Measurements from ENCODE around the gene IER3IP1. TPM values are rescaled to one million over a fixed set of nuclear protein-coding genes. Genes with fewer than 3 reads are reported as not detected.
"Not testable (repeated sequence)": the region's sequence is repeated elsewhere in the genome, so short reads cannot be mapped to it uniquely, and the experiment has no call there.

IER3IP1 gene
- total RNA-seq, 1 donor = 24.8 TPM

GRCh38 chr18:47174545-47175116, 1.5 kb downstream of the IER3IP1 start:
- TF ChIP-seq CTCF (IDR thresholded peaks at IDR 0.05; ENCODE audit: insufficient read depth, low read length) = no peak
- DNase-seq (ENCODE audit: low read depth) = no peak

GRCh38 chr18:47172476-47172875, 3.7 kb downstream of the IER3IP1 start:
- DNase-seq (ENCODE audit: low read depth) = no peak
- no peak for TF ChIP-seq CTCF (IDR thresholded peaks at IDR 0.05; ENCODE audit: insufficient read depth, low read length)
- H3K4me3 ChIP-seq (ENCODE audit: low read depth, low read length) = no peak overlapping the region

More at GRCh38 chr18:47174545-47175116, 1.5 kb downstream of the IER3IP1 start:
- peak overlapping the region; percentile 85 for H3K4me3 ChIP-seq (ENCODE audit: low read depth, low read length)

- TF ChIP-seq CTCF (IDR thresholded peaks at IDR 0.05; ENCODE audit: insufficient read depth, low read length) = no peak
- DNase-seq (ENCODE audit: low read depth) = no peak
Observed at GRCh38 chr18:47168913-47169312, 7.3 kb downstream of the IER3IP1 start.

GRCh38 chr18:47168509-47168908, 7.7 kb downstream of the IER3IP1 start:
- H3K4me3 ChIP-seq (ENCODE audit: low read depth, low read length) = no peak overlapping the region
- no peak for DNase-seq (ENCODE audit: low read depth)
- TF ChIP-seq CTCF (IDR thresholded peaks at IDR 0.05; ENCODE audit: insufficient read depth, low read length) = no peak

More at GRCh38 chr18:47168913-47169312, 7.3 kb downstream of the IER3IP1 start:
- H3K4me3 ChIP-seq (ENCODE audit: low read depth, low read length) = no peak overlapping the region

- H3K4me3 ChIP-seq (ENCODE audit: low read depth, low read length) = no peak overlapping the region
- TF ChIP-seq CTCF (IDR thresholded peaks at IDR 0.05; ENCODE audit: insufficient read depth, low read length) = no peak
- DNase-seq (ENCODE audit: low read depth) = no peak
Observed at GRCh38 chr18:47166294-47166693, 9.9 kb downstream of the IER3IP1 start.

GRCh38 chr18:47163241-47163640, 12.9 kb downstream of the IER3IP1 start:
- H3K4me3 ChIP-seq (ENCODE audit: low read depth, low read length) = peak overlapping the region; percentile 42
- TF ChIP-seq CTCF (IDR thresholded peaks at IDR 0.05; ENCODE audit: insufficient read depth, low read length) = no peak
- peak; percentile 64 for DNase-seq (ENCODE audit: low read depth)

GRCh38 chr18:47160256-47160655, 15.9 kb downstream of the IER3IP1 start:
- DNase-seq (ENCODE audit: low read depth) = no peak
- TF ChIP-seq CTCF (IDR thresholded peaks at IDR 0.05; ENCODE audit: insufficient read depth, low read length) = no peak
- H3K4me3 ChIP-seq (ENCODE audit: low read depth, low read length) = no peak overlapping the region

GRCh38 chr18:47158404-47158803, 17.8 kb downstream of the IER3IP1 start:
- peak; percentile 15 for DNase-seq (ENCODE audit: low read depth)
- not testable (repeated sequence) for H3K4me3 ChIP-seq (ENCODE audit: low read depth, low read length)
